Hepatic stellate cell (primary cell): ENCODE measurements around the gene COL5A1.

ENCODE experiments used
- DNase-seq: peaks from one replicate; pipeline ENCODE4 v3.0.0; 2011; ENCODE audit warnings: low spot score

Gene COL5A1

GRCh38 chr9:134880484-134881312, 239.1 kb downstream of the COL5A1 start, which contains the start of gene FCN2:
FCN2 (plus strand) TSS chr9:134880810; CDS start chr9:134880822, 12 bp downstream.
- no peak for DNase-seq

- no peak for DNase-seq
Observed at GRCh38 chr9:134881313-134881670, 239.7 kb downstream of the COL5A1 start.

- DNase-seq, result no peak
Observed at GRCh38 chr9:134882204-134882785, 240.7 kb downstream of the COL5A1 start.

- no peak for DNase-seq
Observed at GRCh38 chr9:134883040-134883782, 241.6 kb downstream of the COL5A1 start.

GRCh38 chr9:134884492-134884891, 242.9 kb downstream of the COL5A1 start:
- DNase-seq, result no peak

GRCh38 chr9:134885001-134885678, 243.5 kb downstream of the COL5A1 start:
- no peak for DNase-seq

- no peak for DNase-seq
Observed at GRCh38 chr9:134885679-134886412, 244.2 kb downstream of the COL5A1 start.

- DNase-seq, result no peak
Observed at GRCh38 chr9:134886413-134886913, 244.9 kb downstream of the COL5A1 start.

GRCh38 chr9:134887219-134887618, 245.6 kb downstream of the COL5A1 start:
- no peak for DNase-seq

GRCh38 chr9:134887686-134888602, 246.3 kb downstream of the COL5A1 start:
- DNase-seq, result no peak

GRCh38 chr9:134888603-134889190, 247.1 kb downstream of the COL5A1 start:
- DNase-seq, result no peak

- DNase-seq, result no peak
Observed at GRCh38 chr9:134889386-134890154, 248.0 kb downstream of the COL5A1 start.

GRCh38 chr9:134890155-134890495, 248.5 kb downstream of the COL5A1 start:
- no peak for DNase-seq

- no peak for DNase-seq
Observed at GRCh38 chr9:134891053-134891452, 249.4 kb downstream of the COL5A1 start.

- no peak for DNase-seq
Observed at GRCh38 chr9:134891713-134892112, 250.1 kb downstream of the COL5A1 start.

GRCh38 chr9:134892221-134892620, 250.6 kb downstream of the COL5A1 start:
- DNase-seq, result no peak

GRCh38 chr9:134892820-134893420, 251.3 kb downstream of the COL5A1 start:
- DNase-seq, result no peak
